GM20431 (cell line): ENCODE measurements around the gene IPPK.

ENCODE experiments used
- in situ Hi-C: fragments of 300-500 bp; cut with MseI, MboI; formaldehyde crosslinking; loops from one replicate; pipeline ENCODE4 v1.15.0; 2020; ENCODE audit warnings: low sequenced_read_pairs; ENCODE audit not compliant: unreplicated experiment

Gene IPPK

DNA sequence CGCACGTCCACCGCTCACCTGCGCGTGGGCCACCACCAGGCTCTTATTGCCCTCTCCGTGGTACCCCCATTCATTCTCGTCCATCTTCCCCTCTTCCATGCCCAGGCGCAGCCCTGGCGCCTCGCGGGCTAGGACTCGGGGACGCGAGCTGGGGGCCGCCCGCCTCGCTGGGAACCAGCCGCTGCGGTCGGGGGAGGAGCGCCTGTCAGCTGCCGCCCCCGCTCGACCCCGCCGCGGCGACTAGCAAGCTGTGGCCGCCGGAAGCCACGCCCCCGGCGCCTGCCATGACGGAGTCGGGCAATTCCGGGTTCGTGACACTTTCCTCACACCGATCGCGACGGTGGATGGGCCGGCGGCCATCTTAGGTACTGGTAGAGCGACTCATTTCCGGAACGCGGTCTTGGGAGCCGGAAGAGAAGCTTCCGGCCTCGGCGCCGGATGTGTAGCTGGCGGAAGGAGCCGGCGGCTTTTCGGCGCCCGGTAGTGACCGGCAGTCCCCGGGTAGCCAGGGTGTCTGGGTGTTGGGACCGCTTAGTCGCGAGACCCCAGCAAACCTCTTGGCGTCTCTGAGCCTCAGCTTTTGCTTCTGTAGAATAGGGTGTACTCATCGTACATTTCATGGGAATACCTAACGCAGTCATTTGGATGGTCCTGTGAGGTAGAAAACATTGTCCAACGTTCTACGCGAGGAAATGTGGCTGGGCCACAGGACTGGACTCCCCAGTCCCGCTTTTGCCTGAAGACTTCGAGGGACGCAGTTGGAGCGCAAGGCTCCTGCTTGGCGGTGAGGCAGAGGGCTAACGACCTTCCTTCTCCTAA lies at the start of gene IPPK:
IPPK (minus strand) TSS at position 242 of the 819 bp plus-strand sequence; CDS start at position 99, 143 bp downstream.
- in situ Hi-C loops, result no loop called here

DNA sequence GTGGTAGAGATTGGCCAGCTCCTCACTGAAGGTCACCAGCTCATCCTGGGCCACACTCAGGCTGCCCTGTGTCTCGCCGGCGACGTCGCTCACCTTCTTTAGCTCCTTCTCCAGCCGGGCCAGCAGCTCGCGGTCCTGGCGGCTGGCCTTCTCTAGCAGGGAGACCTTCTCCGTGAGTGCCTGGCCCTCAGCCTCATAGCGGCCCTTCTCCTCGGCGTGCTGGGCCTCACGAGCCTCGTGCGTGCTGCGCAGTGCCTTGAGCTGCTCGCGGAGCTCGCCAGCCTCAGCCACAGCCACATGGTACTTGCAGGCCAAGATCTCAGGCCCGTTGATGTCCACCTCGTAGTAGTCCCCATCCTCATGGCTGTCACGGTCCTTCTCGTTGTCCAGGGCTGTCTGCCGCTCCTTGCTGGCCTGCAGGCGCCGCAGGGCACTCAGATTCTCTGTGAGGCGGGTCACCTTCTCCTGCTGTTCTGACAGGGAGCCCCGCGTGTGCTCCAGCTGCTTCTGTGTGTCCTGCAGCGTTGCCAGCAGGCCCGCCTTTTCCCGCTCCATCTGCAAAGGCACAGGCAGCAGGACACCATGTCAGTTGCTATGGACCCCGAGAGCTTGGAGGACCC lies 49.2 kb upstream of the IPPK start:
- in situ Hi-C loops, result no loop called here

DNA sequence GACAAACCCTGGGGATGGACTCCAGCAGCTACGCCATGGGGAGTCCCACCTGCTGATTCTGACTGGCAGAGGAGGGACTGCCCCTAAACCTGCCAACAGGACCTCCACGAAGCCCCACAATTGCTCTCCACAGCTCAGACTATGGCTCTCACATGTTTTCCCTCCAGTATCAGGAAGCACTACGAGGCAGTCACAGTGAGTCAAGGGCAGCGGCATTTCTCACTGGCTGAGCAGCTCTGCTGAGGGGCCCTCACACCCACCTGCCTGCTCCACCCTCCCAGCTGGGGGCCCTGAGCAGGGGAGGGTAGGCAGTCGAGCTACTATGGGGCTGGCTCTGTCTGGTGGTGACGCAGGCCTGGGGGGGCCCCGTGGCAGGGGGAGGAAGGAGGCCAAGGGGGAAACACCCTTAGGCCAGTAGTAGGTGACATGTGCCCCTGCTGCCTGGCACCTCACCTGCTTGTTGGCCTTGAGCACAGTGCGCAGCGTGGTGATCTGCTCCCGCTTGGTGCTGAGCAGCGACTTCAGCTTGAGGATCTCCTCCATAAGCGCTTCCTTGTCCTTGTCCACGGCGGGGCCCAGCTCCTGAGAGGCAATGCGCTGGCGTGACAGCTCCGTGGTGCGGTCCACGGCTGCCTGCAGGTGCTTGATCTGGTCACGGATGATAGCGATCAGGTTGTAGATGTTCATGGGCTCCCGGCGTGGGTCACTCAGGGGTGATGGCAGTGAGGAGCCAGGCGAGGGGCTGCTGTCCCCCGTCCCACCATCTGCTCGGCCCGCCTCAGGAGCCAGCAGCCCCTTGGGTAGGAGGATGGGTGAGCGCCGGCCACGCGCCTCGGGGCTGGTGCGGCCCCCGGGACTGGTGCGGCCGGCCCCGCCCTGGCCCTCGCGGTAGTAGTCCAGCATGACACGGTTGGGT lies 48.4 kb upstream of the IPPK start:
- in situ Hi-C loops, result no loop called here

GRCh38 chr9:92717201-92718085 lies 47.5 kb upstream of the IPPK start:
- in situ Hi-C loops, result no loop called here

- in situ Hi-C loops, result no loop called here
Measured at GRCh38 chr9:92716557-92716956, 46.6 kb upstream of the IPPK start.

DNA sequence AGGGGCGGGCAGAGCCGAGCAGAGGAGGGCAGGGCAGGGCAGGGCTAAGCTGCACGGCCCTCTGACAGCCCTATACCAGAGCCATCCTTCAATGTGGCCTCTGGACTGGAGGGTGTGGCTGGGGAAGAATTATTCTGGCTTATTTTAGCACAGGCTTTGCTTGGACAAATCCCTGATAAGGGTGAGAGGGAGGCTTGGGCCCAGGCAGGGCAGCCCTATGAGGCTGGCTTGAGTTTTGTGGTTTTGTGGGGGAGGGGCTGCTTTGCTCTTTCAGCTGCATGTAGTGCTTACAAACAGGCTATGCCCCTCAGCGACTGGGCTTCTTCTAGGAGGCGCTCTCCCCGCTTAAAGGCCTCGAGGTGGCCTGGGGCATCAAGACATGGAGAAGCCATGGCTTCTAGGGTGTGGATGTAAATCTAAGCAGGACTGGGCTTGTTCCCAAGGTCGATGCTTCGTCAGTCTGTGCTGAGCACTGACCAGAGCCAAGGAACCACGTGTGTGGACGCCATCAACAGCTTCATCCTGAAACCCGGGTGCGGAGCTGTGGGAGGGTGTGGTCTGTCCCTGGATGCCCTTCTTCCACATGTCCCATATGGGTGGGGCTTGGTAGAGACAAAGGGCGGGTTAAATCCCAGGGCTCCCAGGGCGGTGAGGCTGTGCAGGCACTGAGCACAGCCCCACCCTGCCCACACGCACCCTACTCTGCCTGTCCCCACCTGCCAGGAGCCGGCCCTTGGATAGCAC lies 45.7 kb upstream of the IPPK start:
- in situ Hi-C loops, result no loop called here

- in situ Hi-C loops, result no loop called here
Measured at GRCh38 chr9:92714787-92715487, 45.0 kb upstream of the IPPK start.

DNA sequence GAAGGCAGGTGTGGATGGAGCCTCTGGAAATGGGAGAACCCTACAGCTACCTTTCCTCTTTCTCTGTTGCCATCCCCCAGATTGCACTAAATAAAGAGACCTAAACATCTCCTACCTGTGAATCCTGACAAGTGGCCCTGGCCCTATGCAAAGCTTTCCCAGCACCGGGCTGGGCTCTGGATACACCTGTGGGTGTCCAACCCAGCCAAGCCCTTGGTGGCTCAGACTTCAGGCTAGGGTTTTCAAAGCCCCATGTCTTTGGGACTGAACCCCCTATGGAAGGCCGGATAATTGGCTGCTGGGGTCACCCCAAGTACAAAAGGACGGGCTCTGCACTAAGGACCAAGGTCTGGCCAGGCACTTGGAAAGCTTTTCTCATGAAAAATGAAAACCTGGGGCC lies 44.1 kb upstream of the IPPK start:
- in situ Hi-C loops, result no loop called here

GRCh38 chr9:92713528-92713927 lies 43.6 kb upstream of the IPPK start:
- in situ Hi-C loops, result no loop called here

DNA sequence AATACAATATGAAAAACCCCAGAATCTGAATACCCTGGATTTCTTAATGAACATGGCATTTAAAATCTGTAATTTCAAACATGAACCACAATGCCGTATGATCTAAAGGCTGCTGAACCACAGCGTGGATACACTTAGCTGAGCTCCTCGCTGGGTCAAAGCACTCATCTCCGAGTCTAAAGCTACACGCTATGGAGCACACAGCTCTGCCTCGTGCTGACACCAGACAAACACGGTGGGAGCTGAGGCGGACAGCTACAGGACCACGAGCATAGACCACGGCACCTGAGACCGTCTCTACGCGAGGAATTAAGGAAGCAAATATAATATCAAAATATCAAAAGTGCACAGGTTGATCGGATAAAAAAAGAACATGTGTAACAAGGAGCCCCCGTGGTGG lies 42.8 kb upstream of the IPPK start:
- in situ Hi-C loops, result no loop called here

DNA sequence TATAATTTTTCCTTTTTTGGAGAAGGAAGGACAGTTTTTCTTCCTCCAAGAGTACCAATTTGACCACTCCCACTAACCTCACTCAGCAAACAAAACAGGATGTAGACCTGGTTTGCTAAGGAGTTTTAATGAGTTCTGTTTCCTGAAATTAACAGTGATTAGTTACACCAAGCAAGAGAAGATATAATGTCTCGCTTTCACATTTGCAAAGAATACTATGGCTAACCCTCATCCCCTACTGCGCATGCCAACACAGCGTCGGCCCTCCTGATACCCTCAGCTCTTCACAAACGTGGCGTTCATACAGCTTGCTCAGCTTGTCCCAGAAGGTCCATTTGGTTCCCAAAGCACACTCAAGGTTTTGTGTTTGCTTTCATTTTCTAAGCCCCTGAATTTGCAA lies 41.9 kb upstream of the IPPK start:
- in situ Hi-C loops, result no loop called here

- in situ Hi-C loops, result no loop called here
Measured at GRCh38 chr9:92711146-92711545, 41.2 kb upstream of the IPPK start.

GRCh38 chr9:92710368-92710767 lies 40.4 kb upstream of the IPPK start:
- in situ Hi-C loops, result no loop called here

GRCh38 chr9:92709954-92710353 lies 40.0 kb upstream of the IPPK start:
- in situ Hi-C loops, result no loop called here

GRCh38 chr9:92709240-92709639 lies 39.3 kb upstream of the IPPK start:
- in situ Hi-C loops, result no loop called here

DNA sequence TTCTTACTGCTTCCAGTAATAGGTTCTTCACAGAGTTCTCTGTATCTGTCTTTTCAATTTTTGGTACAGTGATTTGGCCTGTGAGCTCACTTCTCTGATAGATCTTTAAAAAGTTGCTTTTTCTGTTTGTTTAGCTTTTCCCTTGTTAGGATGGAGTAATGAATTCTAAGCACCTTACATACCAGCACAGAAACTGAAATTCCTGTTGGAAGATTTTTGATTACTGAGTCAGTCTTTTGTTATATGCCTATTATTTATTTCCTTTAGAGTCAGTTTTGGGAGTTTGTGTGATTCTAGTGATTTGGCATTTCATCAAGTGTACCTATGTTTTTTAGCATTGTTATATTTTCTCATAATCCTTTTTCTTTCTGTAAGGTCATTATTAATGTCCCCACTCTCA lies 37.6 kb upstream of the IPPK start:
- in situ Hi-C loops, result no loop called here

- in situ Hi-C loops, result no loop called here
Measured at GRCh38 chr9:92706218-92706940, 36.4 kb upstream of the IPPK start.

GRCh38 chr9:92704528-92704927 lies 34.6 kb upstream of the IPPK start:
- in situ Hi-C loops, result no loop called here
